Kidney epithelial cell (primary cell): Measurements from ENCODE around the gene GTF3C5. TPM values are rescaled to one million over a fixed set of nuclear protein-coding genes. Genes with fewer than 3 reads are reported as not detected.

ENCODE experiments used
- DNase-seq: peaks from one replicate; pipeline ENCODE4 v3.0.0-alpha.2; 2010; ENCODE audit warnings: low read depth
- H3K27me3 ChIP-seq: 2 replicates; pipeline ENCODE4 v1.6.0; 2011; ENCODE audit warnings: low read length; ENCODE audit not compliant: control insufficient read depth, insufficient read depth
- H3K36me3 ChIP-seq: 2 replicates; pipeline ENCODE4 v1.5.1; 2011; ENCODE audit warnings: low read length; ENCODE audit not compliant: control insufficient read depth, insufficient read depth
- H3K4me3 ChIP-seq: 2 replicates; pipeline ENCODE4 v1.5.1; 2011; ENCODE audit warnings: low read depth, mild to moderate bottlenecking, control low read depth, low read length
- total RNA-seq: library from RNA; depleted of rRNA; stranded (reverse); fragments of >200 nt; gene quantifications from 2 replicates; pipeline ENCODE4 v1.2.3, GENCODE V29; 2015
- TF ChIP-seq, protein P1 (sequence below): IDR thresholded peaks from 2 replicates; pipeline ENCODE4 v1.5.1; 2011; ENCODE audit warnings: mild to moderate bottlenecking, moderate library complexity, low read length, control low read depth, inconsistent platforms; ENCODE audit not compliant: insufficient read depth, poor library complexity, severe bottlenecking

GTF3C5 gene
- total RNA-seq, 1 donor from 2014 or later = 94.7 TPM

GRCh38 chr9:133101356-133102189, 70.8 kb downstream of the GTF3C5 start:
- no peak for DNase-seq
- H3K36me3 ChIP-seq = peaks cover 5% of the 10 kb centered on the region
- TF ChIP-seq, protein P1, sequence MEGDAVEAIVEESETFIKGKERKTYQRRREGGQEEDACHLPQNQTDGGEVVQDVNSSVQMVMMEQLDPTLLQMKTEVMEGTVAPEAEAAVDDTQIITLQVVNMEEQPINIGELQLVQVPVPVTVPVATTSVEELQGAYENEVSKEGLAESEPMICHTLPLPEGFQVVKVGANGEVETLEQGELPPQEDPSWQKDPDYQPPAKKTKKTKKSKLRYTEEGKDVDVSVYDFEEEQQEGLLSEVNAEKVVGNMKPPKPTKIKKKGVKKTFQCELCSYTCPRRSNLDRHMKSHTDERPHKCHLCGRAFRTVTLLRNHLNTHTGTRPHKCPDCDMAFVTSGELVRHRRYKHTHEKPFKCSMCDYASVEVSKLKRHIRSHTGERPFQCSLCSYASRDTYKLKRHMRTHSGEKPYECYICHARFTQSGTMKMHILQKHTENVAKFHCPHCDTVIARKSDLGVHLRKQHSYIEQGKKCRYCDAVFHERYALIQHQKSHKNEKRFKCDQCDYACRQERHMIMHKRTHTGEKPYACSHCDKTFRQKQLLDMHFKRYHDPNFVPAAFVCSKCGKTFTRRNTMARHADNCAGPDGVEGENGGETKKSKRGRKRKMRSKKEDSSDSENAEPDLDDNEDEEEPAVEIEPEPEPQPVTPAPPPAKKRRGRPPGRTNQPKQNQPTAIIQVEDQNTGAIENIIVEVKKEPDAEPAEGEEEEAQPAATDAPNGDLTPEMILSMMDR = no peak
- no peaks in the 10 kb centered on the region for H3K27me3 ChIP-seq
- H3K4me3 ChIP-seq = no peak overlapping the region

GRCh38 chr9:133102190-133103021, 71.6 kb downstream of the GTF3C5 start:
- TF ChIP-seq, protein P1 = no peak
- no peak for DNase-seq
- peaks cover 5% of the 10 kb centered on the region for H3K36me3 ChIP-seq
- H3K4me3 ChIP-seq = no peak overlapping the region
- no peaks in the 10 kb centered on the region for H3K27me3 ChIP-seq

- TF ChIP-seq, protein P1 = peak; percentile 92
- no peak for DNase-seq
- Histone ChIP-seq H3K27me3 (no peaks in the 10 kb centered on the region), H3K36me3 (peaks cover 7% of the 10 kb centered on the region), H3K4me3 (no peak overlapping the region)
Observed at GRCh38 chr9:133103183-133103986, 72.6 kb downstream of the GTF3C5 start.

- Histone ChIP-seq H3K4me3 (no peak overlapping the region), H3K27me3 (no peaks in the 10 kb centered on the region), H3K36me3 (peaks cover 9% of the 10 kb centered on the region)
- TF ChIP-seq, protein P1 = no peak
- no peak for DNase-seq
Observed at GRCh38 chr9:133103987-133104505, 73.2 kb downstream of the GTF3C5 start.

DNA sequence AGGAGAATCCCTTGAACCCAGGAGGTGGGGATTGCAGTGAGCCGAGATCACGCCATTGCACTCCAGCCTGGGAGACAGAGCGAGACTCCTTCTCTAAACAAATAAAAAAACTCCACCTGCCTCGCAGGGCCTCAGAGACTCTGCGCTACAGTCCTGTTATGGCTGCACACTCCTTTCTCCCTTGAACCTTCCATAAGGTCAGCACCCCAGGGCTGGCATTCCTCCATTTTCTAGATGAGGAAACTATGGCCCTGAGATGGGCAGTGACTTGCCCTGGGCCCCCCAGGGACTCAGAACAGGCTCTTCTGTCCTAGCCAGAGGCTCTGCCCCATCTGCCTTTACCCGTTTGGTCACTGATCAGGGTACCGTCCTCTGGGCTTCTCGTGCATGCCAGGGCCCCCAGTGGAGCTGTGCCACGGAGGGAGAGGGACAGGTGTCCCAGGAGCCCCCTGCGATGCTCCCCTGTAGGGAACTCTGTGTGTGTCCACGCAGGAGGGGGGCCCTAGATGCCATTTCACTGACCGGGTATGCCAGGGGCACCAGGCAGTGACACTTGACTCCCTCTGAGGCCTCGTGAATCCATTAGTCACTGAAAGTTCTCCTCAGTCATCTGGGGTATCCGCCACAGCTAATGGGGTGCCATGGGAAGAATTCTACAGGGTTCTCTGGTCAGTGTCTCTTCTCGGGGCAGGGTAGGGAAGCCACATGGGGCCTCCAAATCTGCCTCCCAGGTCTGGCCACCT, 74.1 kb downstream of the GTF3C5 start:
- no peak for DNase-seq
- Histone ChIP-seq H3K4me3 (no peak overlapping the region), H3K36me3 (peaks cover 10% of the 10 kb centered on the region), H3K27me3 (no peaks in the 10 kb centered on the region)
- TF ChIP-seq, protein P1 = no peak
